ENCODE results near the gene LAMP2.
A peak's percentile ranks its signal among the peaks of the same experiment; 100 is the strongest.

The LAMP2 gene

GRCh38 chrX:120463241-120463640, 5.9 kb downstream of the LAMP2 start:
- peak; percentile 38; the same call in 1 of the 2 replicates for TF ChIP-seq PRDM6 (tag by site-specific recombination; IDR thresholded peaks at IDR 0.05)
- no peak for TF ChIP-seq ZBTB17 (tag by site-specific recombination; IDR thresholded peaks at IDR 0.05)
- ChIA-PET CTCF (interaction anchor here (0.7 to 3.7 kb wide), 5 partner anchors 12 to 338 kb away, joined by 3 to 28 read pairs (median 4); no protein-coding TSS in a partner anchor), POLR2A (interaction anchor here (0.7 kb wide), 1 partner anchor 200 kb away, joined by 3 read pairs; no protein-coding TSS in a partner anchor)
- Histone ChIP-seq H3K4me1 (ENCODE audit: control insufficient read depth, insufficient read depth, low read length) (peaks cover 21% of the 10 kb centered on the region), H3K27ac (ENCODE audit: extremely low read depth, low read depth, low read length) (no peak overlapping the region), H3K9me3 (ENCODE audit: control insufficient read depth, insufficient read depth, low read depth, low read length) (no peaks in the 10 kb centered on the region), H3K4me3 (ENCODE audit: low read depth, low read length) (no peak overlapping the region), H3K36me3 (ENCODE audit: control insufficient read depth in 2 of 2, insufficient read depth in 1 of 2, low read length in 2 of 2) (no peaks in the 10 kb centered on the region; a peak in 1 of 3 replicates)

GRCh38 chrX:120462370-120462769, 6.7 kb downstream of the LAMP2 start:
- no peak overlapping the region for H3K4me3 ChIP-seq (ENCODE audit: low read depth, low read length)
- TF ChIP-seq ZNF677 (tag by site-specific recombination; IDR thresholded peaks at IDR 0.05) (no peak), ZNF10 (tag by site-specific recombination; IDR thresholded peaks at IDR 0.05) (no peak), ZNF169 (tag by site-specific recombination; IDR thresholded peaks at IDR 0.05) (no peak), GLI2 (tag by site-specific recombination; IDR thresholded peaks at IDR 0.05; ENCODE audit: borderline replicate concordance, low read depth) (no peak), ZNF768 (tag by site-specific recombination; IDR thresholded peaks at IDR 0.05) (no peak), ZNF341 (tag by site-specific recombination; IDR thresholded peaks at IDR 0.05; ENCODE audit: low read depth) (no peak), ZSCAN5A (tag by site-specific recombination; IDR thresholded peaks at IDR 0.05) (no peak), ZNF366 (tag by site-specific recombination; conservative IDR thresholded peaks at IDR 0.05) (no peak), WT1 (tag by site-specific recombination; IDR thresholded peaks at IDR 0.05) (no peak), PRDM6 (tag by site-specific recombination; IDR thresholded peaks at IDR 0.05) (no peak), ZNF623 (tag by site-specific recombination; IDR thresholded peaks at IDR 0.05) (no peak), ZNF335 (tag by site-specific recombination; conservative IDR thresholded peaks at IDR 0.05) (no peak), ZBTB49 (tag by site-specific recombination; IDR thresholded peaks at IDR 0.05; ENCODE audit: low read depth) (no peak), ZNF394 (tag by site-specific recombination; IDR thresholded peaks at IDR 0.05; ENCODE audit: borderline replicate concordance) (no peak), ZBTB26 (tag by site-specific recombination; optimal IDR thresholded peaks at IDR 0.05) (no peak), KLF9 (tag by site-specific recombination; IDR thresholded peaks at IDR 0.05; ENCODE audit: low read depth) (no peak), ZNF37A (tag by site-specific recombination; IDR thresholded peaks at IDR 0.05) (no peak), ZBTB1 (tag by site-specific recombination; IDR thresholded peaks at IDR 0.05) (no peak)
- H3K9me3 ChIP-seq (ENCODE audit: control insufficient read depth, insufficient read depth, low read depth, low read length): no peaks in the 10 kb centered on the region
- no peak overlapping the region for H3K27ac ChIP-seq (ENCODE audit: extremely low read depth, low read depth, low read length)
- no peaks in the 10 kb centered on the region; a peak in 1 of 3 replicates for H3K36me3 ChIP-seq (ENCODE audit: control insufficient read depth in 2 of 2, insufficient read depth in 1 of 2, low read length in 2 of 2)
- H3K4me1 ChIP-seq (ENCODE audit: control insufficient read depth, insufficient read depth, low read length): peaks cover 28% of the 10 kb centered on the region
- ChIA-PET POLR2A (no interaction called here), CTCF (interaction anchor here (0.5 to 3.7 kb wide), 5 partner anchors 11 to 618 kb away, joined by 3 to 28 read pairs (median 4); no protein-coding TSS in a partner anchor)
